ENCODE measurements around the gene ANG.

GRCh38 chr14:20659813-20660395 is 28.7 kb upstream of the ANG start:
- TF ChIP-seq CBX5 (IDR thresholded peaks at IDR 0.05; ENCODE audit: low read depth, low read length), result no peak
- no peak for TF ChIP-seq POLR2A (IDR thresholded peaks at IDR 0.05; ENCODE audit: control extremely low read depth in 1 of 2, low read depth in 2 of 2, low read length in 2 of 2)
- TF ChIP-seq, protein P1, sequence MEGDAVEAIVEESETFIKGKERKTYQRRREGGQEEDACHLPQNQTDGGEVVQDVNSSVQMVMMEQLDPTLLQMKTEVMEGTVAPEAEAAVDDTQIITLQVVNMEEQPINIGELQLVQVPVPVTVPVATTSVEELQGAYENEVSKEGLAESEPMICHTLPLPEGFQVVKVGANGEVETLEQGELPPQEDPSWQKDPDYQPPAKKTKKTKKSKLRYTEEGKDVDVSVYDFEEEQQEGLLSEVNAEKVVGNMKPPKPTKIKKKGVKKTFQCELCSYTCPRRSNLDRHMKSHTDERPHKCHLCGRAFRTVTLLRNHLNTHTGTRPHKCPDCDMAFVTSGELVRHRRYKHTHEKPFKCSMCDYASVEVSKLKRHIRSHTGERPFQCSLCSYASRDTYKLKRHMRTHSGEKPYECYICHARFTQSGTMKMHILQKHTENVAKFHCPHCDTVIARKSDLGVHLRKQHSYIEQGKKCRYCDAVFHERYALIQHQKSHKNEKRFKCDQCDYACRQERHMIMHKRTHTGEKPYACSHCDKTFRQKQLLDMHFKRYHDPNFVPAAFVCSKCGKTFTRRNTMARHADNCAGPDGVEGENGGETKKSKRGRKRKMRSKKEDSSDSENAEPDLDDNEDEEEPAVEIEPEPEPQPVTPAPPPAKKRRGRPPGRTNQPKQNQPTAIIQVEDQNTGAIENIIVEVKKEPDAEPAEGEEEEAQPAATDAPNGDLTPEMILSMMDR (IDR thresholded peaks at IDR 0.05; ENCODE audit: control extremely low read depth in 1 of 3, insufficient read depth in 1 of 3, low read depth in 1 of 3, low read length in 3 of 3), result no peak
- no peak for TF ChIP-seq JUN (IDR thresholded peaks at IDR 0.05; ENCODE audit: low read depth, low read length)
- TF ChIP-seq TAF7 (optimal IDR thresholded peaks at IDR 0.05; ENCODE audit: borderline replicate concordance, low read depth, low read length), result no peak
- TF ChIP-seq RAD21 (IDR thresholded peaks at IDR 0.05 in 1 of 2, conservative IDR thresholded peaks at IDR 0.05 in 1 of 2; ENCODE audit: low read depth in 2 of 2, low read length in 2 of 2), result no peak
- TF ChIP-seq ZNF274 (IDR thresholded peaks at IDR 0.05; ENCODE audit: borderline replicate concordance, extremely low read depth, low read length), result no peak
- TF ChIP-seq BRCA1 (IDR thresholded peaks at IDR 0.05; ENCODE audit: low read depth, low read length), result no peak
- no peak for TF ChIP-seq NRF1 (IDR thresholded peaks at IDR 0.05; ENCODE audit: low read depth, low read length)
